Globus pallidus (tissue), 1 donor: Measurements from ENCODE around the gene GTPBP2.

Experiments
- DNase-seq: peaks from one replicate; pipeline ENCODE4 v3.0.0-alpha.2; 2015; ENCODE audit warnings: low spot score

GTPBP2 gene

GRCh38 chr6:43575772-43576551 is 53.1 kb downstream of the GTPBP2 start, which contains the start of the genes POLH and XPO5:
POLH (plus strand) TSS chr6:43576185; CDS start chr6:43582320, 6,135 bp downstream.
XPO5 (minus strand) TSS chr6:43576038; CDS start chr6:43575864, 174 bp downstream.
- peak; percentile 86 for DNase-seq

- peak; percentile 4 for DNase-seq
Measured at GRCh38 chr6:43575105-43575771, 53.8 kb downstream of the GTPBP2 start.

GRCh38 chr6:43572015-43572414 is 57.0 kb downstream of the GTPBP2 start:
- DNase-seq: no peak

- DNase-seq: no peak
Measured at GRCh38 chr6:43570876-43571441, 58.1 kb downstream of the GTPBP2 start.
